ENCODE data around the gene SH2D2A. TPM values are rescaled to one million over a fixed set of nuclear protein-coding genes. Genes with fewer than 3 reads are reported as not detected.

Gene SH2D2A
- total and polyA plus RNA-seq, 2 donors (not counting 3 experiments of a cell fraction or from before 2014, with no cell fraction given) = 0.92 to 1.1 TPM

DNA sequence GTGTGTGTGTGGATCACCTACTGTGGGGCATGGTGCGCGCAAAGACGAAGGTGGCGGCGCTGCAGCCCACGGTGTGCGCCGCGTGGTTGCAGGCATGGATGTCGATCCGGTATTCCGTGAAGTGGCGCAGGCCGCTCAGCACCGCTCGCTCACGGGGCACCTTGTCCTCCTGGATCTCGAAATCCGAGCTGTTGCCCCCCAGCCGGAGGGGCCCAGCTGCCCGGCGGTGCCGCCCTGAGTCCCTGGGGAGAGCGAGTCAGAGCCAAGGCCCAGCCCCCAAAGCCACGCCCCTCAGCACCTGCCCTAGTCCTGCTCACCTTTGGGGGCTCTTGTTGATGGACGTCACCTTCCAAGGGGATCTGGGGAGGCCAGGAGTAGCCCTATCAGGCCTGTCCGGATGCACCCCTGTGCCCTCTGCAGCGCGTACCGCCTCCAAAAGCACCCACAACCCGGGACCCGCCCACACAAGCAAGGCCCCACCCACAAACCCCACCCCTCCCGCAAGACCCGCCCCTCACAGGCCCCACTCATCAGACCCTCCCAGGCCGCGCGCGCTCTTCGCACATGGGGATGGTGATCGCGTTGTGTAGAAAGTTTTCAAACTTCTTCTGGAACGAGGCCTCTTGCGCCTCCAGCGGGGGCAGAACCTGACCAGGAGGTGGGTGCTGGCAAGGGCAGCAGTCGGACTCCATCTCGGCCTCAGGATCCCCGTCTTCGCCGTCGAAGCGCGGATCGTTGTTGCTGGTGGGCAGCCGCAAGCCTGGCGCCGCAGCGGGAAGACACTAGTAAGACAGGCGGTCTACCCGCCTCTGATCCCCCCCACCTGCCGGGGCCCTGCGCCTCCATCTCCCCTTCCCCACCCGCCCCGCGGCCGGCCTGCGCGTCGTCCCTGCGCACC lies 28.7 kb upstream of the SH2D2A start:
- dilution Hi-C loops (cut with MboI; ENCODE audit: extremely low pct_ligation_motif_present, low sequenced_read_pairs) (no loop called here), intact Hi-C loops (cut with micrococcal nuclease) (no loop called here)
- POLR2A ChIA-PET = no interaction called here
- FAIRE-seq (no peak), DNase-seq (ENCODE audit: low read depth, low spot score) (no peak)
- CTCF ChIA-PET = interaction anchor here (1.0 to 4.7 kb wide), 3 partner anchors 15 to 31 kb away, joined by 3 to 42 read pairs (median 4); partner anchors contain the start of genes INSRR and NTRK1
- Histone ChIP-seq H3K9me3 (replicated peaks; ENCODE audit: control insufficient read depth, insufficient read depth, low read length) (no peaks in the 10 kb centered on the region), H3K27me3 (ENCODE audit: control insufficient read depth in 2 of 2, insufficient read depth in 2 of 2, low read length in 2 of 2) (peaks cover 58 to 59% of the 10 kb centered on the region in 2 experiments), H3K4me3 (replicated peaks in 1 of 3; ENCODE audit: insufficient read depth in 1 of 3, low read depth in 1 of 3, low read length in 3 of 3) (no peak overlapping the region), H2AFZ (ENCODE audit: low read depth, low read length) (no peak overlapping the region), H3K36me3 (ENCODE audit: control insufficient read depth in 2 of 2, extremely low read depth in 1 of 2, insufficient read depth in 2 of 2, low read length in 2 of 2) (no peaks in the 10 kb centered on the region), H3K9ac (replicated peaks; ENCODE audit: extremely low read depth, insufficient read depth, low read length) (no peak overlapping the region), H3K79me2 (ENCODE audit: control insufficient read depth, insufficient read depth, low read length) (no peaks in the 10 kb centered on the region), H3K4me1 (ENCODE audit: control insufficient read depth, extremely low read depth, insufficient read depth, low read length) (peaks cover 45% of the 10 kb centered on the region), H3K27ac (ENCODE audit: insufficient read depth, low read depth, low read length) (no peak overlapping the region), H3K4me2 (ENCODE audit: insufficient read depth, low read length) (no peak overlapping the region), H4K20me1 (replicated peaks; ENCODE audit: control insufficient read depth, extremely low read depth, insufficient read depth, low read length) (no peaks in the 10 kb centered on the region), H3K9me1 (replicated peaks; ENCODE audit: control insufficient read depth, extremely low read depth, insufficient read depth, low read length) (no peaks in the 10 kb centered on the region)
- BruUV-seq (replicated peaks) = no TSS peak
- no peak for TF ChIP-seq POLR2A (IDR thresholded peaks at IDR 0.05; ENCODE audit: low read depth, low read length)
- TF ChIP-seq EZH2 (IDR thresholded peaks at IDR 0.05; ENCODE audit: borderline replicate concordance, low read depth, low read length, severe bottlenecking) = peak; percentile 65
- no peak for TF ChIP-seq GATA2 (IDR thresholded peaks at IDR 0.05; ENCODE audit: insufficient read depth, insufficient read length, low read depth, low read length)
- TF ChIP-seq, protein P1, sequence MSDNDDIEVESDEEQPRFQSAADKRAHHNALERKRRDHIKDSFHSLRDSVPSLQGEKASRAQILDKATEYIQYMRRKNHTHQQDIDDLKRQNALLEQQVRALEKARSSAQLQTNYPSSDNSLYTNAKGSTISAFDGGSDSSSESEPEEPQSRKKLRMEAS (IDR thresholded peaks at IDR 0.05; ENCODE audit: insufficient read depth, insufficient read length) = no peak
- no peak for TF ChIP-seq FOS (IDR thresholded peaks at IDR 0.05; ENCODE audit: borderline replicate concordance, insufficient read depth, low read length)
- TF ChIP-seq, protein P2, sequence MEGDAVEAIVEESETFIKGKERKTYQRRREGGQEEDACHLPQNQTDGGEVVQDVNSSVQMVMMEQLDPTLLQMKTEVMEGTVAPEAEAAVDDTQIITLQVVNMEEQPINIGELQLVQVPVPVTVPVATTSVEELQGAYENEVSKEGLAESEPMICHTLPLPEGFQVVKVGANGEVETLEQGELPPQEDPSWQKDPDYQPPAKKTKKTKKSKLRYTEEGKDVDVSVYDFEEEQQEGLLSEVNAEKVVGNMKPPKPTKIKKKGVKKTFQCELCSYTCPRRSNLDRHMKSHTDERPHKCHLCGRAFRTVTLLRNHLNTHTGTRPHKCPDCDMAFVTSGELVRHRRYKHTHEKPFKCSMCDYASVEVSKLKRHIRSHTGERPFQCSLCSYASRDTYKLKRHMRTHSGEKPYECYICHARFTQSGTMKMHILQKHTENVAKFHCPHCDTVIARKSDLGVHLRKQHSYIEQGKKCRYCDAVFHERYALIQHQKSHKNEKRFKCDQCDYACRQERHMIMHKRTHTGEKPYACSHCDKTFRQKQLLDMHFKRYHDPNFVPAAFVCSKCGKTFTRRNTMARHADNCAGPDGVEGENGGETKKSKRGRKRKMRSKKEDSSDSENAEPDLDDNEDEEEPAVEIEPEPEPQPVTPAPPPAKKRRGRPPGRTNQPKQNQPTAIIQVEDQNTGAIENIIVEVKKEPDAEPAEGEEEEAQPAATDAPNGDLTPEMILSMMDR (IDR thresholded peaks at IDR 0.05; ENCODE audit: extremely low read depth in 1 of 2, insufficient read depth in 1 of 2, low read depth in 1 of 2, low read length in 2 of 2) = no peak

All from endothelial cell of umbilical vein (primary cell).